ENCODE measurements around the gene RNF175.
"Not testable (repeated sequence)": the region's sequence is repeated elsewhere in the genome, so short reads cannot be mapped to it uniquely, and the experiment has no call there.

The RNF175 gene

GRCh38 chr4:153683763-153684181, 76.1 kb downstream of the RNF175 start:
- no peak for DNase-seq (ENCODE audit: low read depth in 2 of 2)

- no peak for DNase-seq (ENCODE audit: low read depth in 2 of 2)
Measured at GRCh38 chr4:153679486-153679885, 80.3 kb downstream of the RNF175 start.

GRCh38 chr4:153676984-153677383, 82.8 kb downstream of the RNF175 start:
- DNase-seq (ENCODE audit: low read depth in 2 of 2), result no peak

- DNase-seq (ENCODE audit: low read depth in 2 of 2), result no peak
Measured at GRCh38 chr4:153676486-153676885, 83.3 kb downstream of the RNF175 start.

GRCh38 chr4:153669838-153670237, 90.0 kb downstream of the RNF175 start:
- DNase-seq (ENCODE audit: low read depth in 2 of 2), result no peak

GRCh38 chr4:153668647-153669046, 91.2 kb downstream of the RNF175 start:
- no peak for DNase-seq (ENCODE audit: low read depth in 2 of 2)

GRCh38 chr4:153666505-153666904, 93.3 kb downstream of the RNF175 start:
- not testable (repeated sequence) for DNase-seq (ENCODE audit: low read depth in 2 of 2)

GRCh38 chr4:153663667-153664066, 96.2 kb downstream of the RNF175 start:
- no peak for DNase-seq (ENCODE audit: low read depth in 2 of 2)

- DNase-seq (ENCODE audit: low read depth in 2 of 2), result no peak
Measured at GRCh38 chr4:153661908-153662307, 97.9 kb downstream of the RNF175 start.

GRCh38 chr4:153661215-153661822, 98.5 kb downstream of the RNF175 start:
- no peak for DNase-seq (ENCODE audit: low read depth in 2 of 2)
